Astrocyte (in vitro differentiated cells and primary cell): ENCODE results near the gene PLIN4.

ENCODE experiments used
- CTCF ChIP-seq: IDR thresholded peaks from 2 replicates; pipeline ENCODE4 v1.5.1; 2011; ENCODE audit warnings: low read depth, mild to moderate bottlenecking, inconsistent platforms, low read length, moderate library complexity; ENCODE audit not compliant: insufficient read depth
- EZH2 ChIP-seq: IDR thresholded peaks from 2 replicates; pipeline ENCODE4 v1.6.1; 2012; ENCODE audit warnings: mild to moderate bottlenecking, low read length, inconsistent platforms; ENCODE audit not compliant: insufficient read depth

- TF ChIP-seq CTCF = no peak
- no peak for TF ChIP-seq EZH2
Observed at GRCh38 chr19:4504891-4505569, 13.3 kb downstream of the PLIN4 start.
